GM20000 (cell line): ENCODE measurements around the gene NFKBIL1.
"Not testable (repeated sequence)": the region's sequence is repeated elsewhere in the genome, so short reads cannot be mapped to it uniquely, and the experiment has no call there.

ENCODE experiments used
- DNase-seq: peaks from one replicate; pipeline ENCODE4 v3.0.0; 2012; ENCODE audit warnings: low spot score
- TF ChIP-seq, protein P1 (sequence below): IDR thresholded peaks from 2 replicates; pipeline ENCODE4 v1.5.1; 2012; ENCODE audit warnings: mild to moderate bottlenecking, control low read depth; ENCODE audit errors: extremely low read depth, missing control alignments

Gene NFKBIL1

GRCh38 chr6:31546958-31547726 is at the start of gene NFKBIL1:
Gene NFKBIL1 (plus strand): TSS chr6:31547608. CDS start chr6:31547695, 87 bp downstream.
- TF ChIP-seq, protein P1, sequence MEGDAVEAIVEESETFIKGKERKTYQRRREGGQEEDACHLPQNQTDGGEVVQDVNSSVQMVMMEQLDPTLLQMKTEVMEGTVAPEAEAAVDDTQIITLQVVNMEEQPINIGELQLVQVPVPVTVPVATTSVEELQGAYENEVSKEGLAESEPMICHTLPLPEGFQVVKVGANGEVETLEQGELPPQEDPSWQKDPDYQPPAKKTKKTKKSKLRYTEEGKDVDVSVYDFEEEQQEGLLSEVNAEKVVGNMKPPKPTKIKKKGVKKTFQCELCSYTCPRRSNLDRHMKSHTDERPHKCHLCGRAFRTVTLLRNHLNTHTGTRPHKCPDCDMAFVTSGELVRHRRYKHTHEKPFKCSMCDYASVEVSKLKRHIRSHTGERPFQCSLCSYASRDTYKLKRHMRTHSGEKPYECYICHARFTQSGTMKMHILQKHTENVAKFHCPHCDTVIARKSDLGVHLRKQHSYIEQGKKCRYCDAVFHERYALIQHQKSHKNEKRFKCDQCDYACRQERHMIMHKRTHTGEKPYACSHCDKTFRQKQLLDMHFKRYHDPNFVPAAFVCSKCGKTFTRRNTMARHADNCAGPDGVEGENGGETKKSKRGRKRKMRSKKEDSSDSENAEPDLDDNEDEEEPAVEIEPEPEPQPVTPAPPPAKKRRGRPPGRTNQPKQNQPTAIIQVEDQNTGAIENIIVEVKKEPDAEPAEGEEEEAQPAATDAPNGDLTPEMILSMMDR = no peak
- peak; percentile 91 for DNase-seq

GRCh38 chr6:31498748-31499147 is 48.7 kb upstream of the NFKBIL1 start:
- TF ChIP-seq, protein P1 = no peak
- DNase-seq = no peak

- DNase-seq = not testable (repeated sequence)
Measured at GRCh38 chr6:31499648-31500047, 47.8 kb upstream of the NFKBIL1 start.

- TF ChIP-seq, protein P1 = no peak
- DNase-seq = no peak
Measured at GRCh38 chr6:31502586-31502985, 44.8 kb upstream of the NFKBIL1 start.

- not testable (repeated sequence) for DNase-seq
Measured at GRCh38 chr6:31509036-31509435, 38.4 kb upstream of the NFKBIL1 start.

DNA sequence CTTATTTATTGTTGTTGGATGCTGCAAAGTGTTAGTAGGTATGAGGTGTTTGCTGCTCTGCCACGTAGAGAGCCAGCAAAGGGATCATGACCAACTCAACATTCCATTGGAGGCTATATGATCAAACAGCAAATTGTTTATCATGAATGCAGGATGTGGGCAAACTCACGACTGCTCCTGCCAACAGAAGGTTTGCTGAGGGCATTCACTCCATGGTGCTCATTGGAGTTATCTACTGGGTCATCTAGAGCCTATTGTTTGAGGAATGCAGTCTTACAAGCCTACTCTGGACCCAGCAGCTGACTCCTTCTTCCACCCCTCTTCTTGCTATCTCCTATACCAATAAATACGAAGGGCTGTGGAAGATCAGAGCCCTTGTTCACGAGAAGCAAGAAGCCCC is 37.4 kb upstream of the NFKBIL1 start:
- TF ChIP-seq, protein P1 = no peak
- no peak for DNase-seq

DNA sequence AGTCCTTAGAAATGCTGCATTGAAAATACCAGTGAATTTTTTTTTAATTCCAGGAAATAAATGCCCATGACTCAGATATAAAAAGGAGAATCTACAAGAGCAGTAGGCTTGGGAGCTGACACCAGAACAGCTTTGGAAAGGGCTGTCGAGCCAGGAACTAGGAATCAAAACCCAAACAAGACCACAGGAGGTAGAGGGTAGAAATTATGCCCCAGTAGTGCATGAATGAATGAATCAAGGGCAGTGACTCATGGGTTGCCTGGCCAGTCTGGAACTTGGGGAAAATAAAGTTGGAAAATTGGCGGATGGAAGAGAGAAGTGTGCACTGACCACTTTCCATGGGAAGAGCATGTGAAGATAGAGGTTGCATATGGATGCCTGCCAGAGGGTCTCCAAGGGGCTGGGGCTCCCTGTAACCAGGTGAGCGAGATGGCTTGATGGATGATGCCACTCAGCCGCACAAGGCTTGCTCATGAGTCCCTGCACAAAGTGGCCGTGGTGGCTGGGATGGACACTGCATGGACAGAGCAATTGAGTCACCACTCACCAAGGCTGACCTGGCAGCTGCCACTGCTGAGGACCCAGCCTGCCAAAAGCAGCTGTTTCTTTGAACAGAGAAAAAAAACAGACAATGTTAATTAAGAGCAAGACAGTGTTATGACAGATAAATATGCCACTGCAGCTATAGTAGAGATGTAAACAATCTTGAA is 33.8 kb upstream of the NFKBIL1 start:
- TF ChIP-seq, protein P1 = no peak
- no peak for DNase-seq

- TF ChIP-seq, protein P1 = no peak
- no peak for DNase-seq
Measured at GRCh38 chr6:31521835-31522234, 25.6 kb upstream of the NFKBIL1 start.
